Mesendoderm (in vitro differentiated cells): Measurements from ENCODE around the gene TDRD3.

Source experiments
- DNase-seq: peaks from one replicate; pipeline ENCODE4 v3.0.0; 2013
- H2AK5ac ChIP-seq: 2 replicates; pipeline ENCODE4 v1.6.1; 2013; ENCODE audit warnings: low read length, inconsistent platforms
- H2BK120ac ChIP-seq: 2 replicates; pipeline ENCODE4 v1.6.1; 2013; ENCODE audit warnings: low read depth, mild to moderate bottlenecking, low read length, moderate library complexity, mixed read lengths
- H2BK15ac ChIP-seq: replicated peaks from 2 replicates; pipeline ENCODE4 v1.6.1; 2013; ENCODE audit warnings: low read depth, mild to moderate bottlenecking, moderate library complexity
- H2BK5ac ChIP-seq: 2 replicates; pipeline ENCODE4 v1.6.1; 2013; ENCODE audit warnings: low read length, inconsistent platforms
- H3K18ac ChIP-seq: 2 replicates; pipeline ENCODE4 v1.6.1; 2013; ENCODE audit warnings: mild to moderate bottlenecking, low read length, mixed read lengths
- H3K23ac ChIP-seq: one replicate; pipeline ENCODE4 v1.6.1; 2013; ENCODE audit warnings: low read length
- H3K27ac ChIP-seq: 2 replicates; pipeline ENCODE4 v1.5.1; 2013; ENCODE audit warnings: low read depth, mild to moderate bottlenecking, inconsistent platforms, low read length, moderate library complexity
- H3K27me3 ChIP-seq: 2 replicates; pipeline ENCODE4 v1.6.1; 2013; ENCODE audit warnings: low read length, control low read depth, mild to moderate bottlenecking, inconsistent platforms; ENCODE audit not compliant: insufficient read depth, poor library complexity
- H3K36me3 ChIP-seq: 2 replicates; pipeline ENCODE4 v1.6.1; 2013; ENCODE audit warnings: low read length, inconsistent platforms; ENCODE audit not compliant: control insufficient read depth, insufficient read depth
- H3K4ac ChIP-seq: one replicate; pipeline ENCODE4 v1.6.1; 2013; ENCODE audit warnings: low read depth, mild to moderate bottlenecking, low read length, moderate library complexity
- H3K4me1 ChIP-seq: 2 replicates; pipeline ENCODE4 v1.6.1; 2013; ENCODE audit warnings: low read depth, low read length, inconsistent platforms; ENCODE audit not compliant: control insufficient read depth
- H3K4me2 ChIP-seq: 2 replicates; pipeline ENCODE4 v1.6.1; 2013; ENCODE audit warnings: low read length
- H3K4me3 ChIP-seq: 2 replicates; pipeline ENCODE4 v1.5.1; 2013; ENCODE audit warnings: mild to moderate bottlenecking, low read length
- H3K56ac ChIP-seq: one replicate; pipeline ENCODE4 v1.6.1; 2013; ENCODE audit warnings: low read length
- H3K79me1 ChIP-seq: 2 replicates; pipeline ENCODE4 v1.6.1; 2013; ENCODE audit warnings: low read length, inconsistent platforms
- H3K79me2 ChIP-seq: 2 replicates; pipeline ENCODE4 v1.6.1; 2013; ENCODE audit warnings: mild to moderate bottlenecking, low read length; ENCODE audit not compliant: control insufficient read depth, insufficient read depth
- H3K9ac ChIP-seq: 2 replicates; pipeline ENCODE4 v1.6.1; 2013; ENCODE audit warnings: low read length, inconsistent platforms
- H4K5ac ChIP-seq: one replicate; pipeline ENCODE4 v1.6.1; 2013; ENCODE audit warnings: low read length
- H4K8ac ChIP-seq: one replicate; pipeline ENCODE4 v1.6.1; 2013; ENCODE audit warnings: low read depth, mild to moderate bottlenecking, control low read depth, low read length, moderate library complexity
- WGBS: extraction: QIAGEN DNeasy Blood & Tissue Kit; methylation state at CpG from one replicate; pipeline ENCODE4 v1.1.7; 2013; ENCODE audit warnings: low lambda C conversion rate, missing lambda C conversion rate; ENCODE audit not compliant: insufficient coverage; ENCODE audit errors: extremely low coverage; 5-methylcytosine and 5-hydroxymethylcytosine counted together

Gene TDRD3

DNA sequence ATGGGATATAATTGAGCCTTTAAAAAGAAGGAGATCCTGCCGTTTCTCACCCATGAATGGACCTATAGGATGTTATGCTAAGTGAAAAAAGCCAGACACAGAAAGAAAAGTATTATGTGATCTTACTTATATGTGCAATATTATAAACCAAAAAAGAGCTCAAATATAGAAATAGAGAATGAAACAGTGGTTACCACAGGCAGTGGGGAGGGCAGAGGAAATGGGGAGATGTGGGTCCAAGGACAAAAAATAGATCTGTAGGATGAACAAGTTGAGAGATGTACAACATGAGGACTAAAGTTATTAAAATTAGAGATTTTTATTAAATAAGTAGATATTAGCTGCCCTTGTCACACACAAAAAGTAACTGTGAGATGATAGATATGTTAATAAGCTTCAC lies 29.1 kb downstream of the TDRD3 start:
- H3K18ac ChIP-seq, result no peak overlapping the region
- H3K9ac ChIP-seq, result no peak overlapping the region
- no peak overlapping the region for H2BK15ac ChIP-seq
- no peak overlapping the region for H3K27ac ChIP-seq
- no peak overlapping the region for H2BK5ac ChIP-seq
- H3K4me1 ChIP-seq, result no peaks in the 10 kb centered on the region
- H3K27me3 ChIP-seq, result no peaks in the 10 kb centered on the region
- H3K4ac ChIP-seq, result no peak overlapping the region
- no peaks in the 10 kb centered on the region for H3K79me2 ChIP-seq
- H2BK120ac ChIP-seq, result no peak overlapping the region
- no peak overlapping the region for H4K5ac ChIP-seq
- no peak overlapping the region for H3K4me3 ChIP-seq
- no peak overlapping the region for H2AK5ac ChIP-seq
- no peak for DNase-seq
- no peaks in the 10 kb centered on the region for H3K79me1 ChIP-seq
- no peak overlapping the region for H4K8ac ChIP-seq
- no peaks in the 10 kb centered on the region for H3K36me3 ChIP-seq
- no peak overlapping the region for H3K23ac ChIP-seq
- no CpG with 5 or more reads among the region's 1 CpG for WGBS
- H3K4me2 ChIP-seq, result no peak overlapping the region
- H3K56ac ChIP-seq, result no peak overlapping the region

DNA sequence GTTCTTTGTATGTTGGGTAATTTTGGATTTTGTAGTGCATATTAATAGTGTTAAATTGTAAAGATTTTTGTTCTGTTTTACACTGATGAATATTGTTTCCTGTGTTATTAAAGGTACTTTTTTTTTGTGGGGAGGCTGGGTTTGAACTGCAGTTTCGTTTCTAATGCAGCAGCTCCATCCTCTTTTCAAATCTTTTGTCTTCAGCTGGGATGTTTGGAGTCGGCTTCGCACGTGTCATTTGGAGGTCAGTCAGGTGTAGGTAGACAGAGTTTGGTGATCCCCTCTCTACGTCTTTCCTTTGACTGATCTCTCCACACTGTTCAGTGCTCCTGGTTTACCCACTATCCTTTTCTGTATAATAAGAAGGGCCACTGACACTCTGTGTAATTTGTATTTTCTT lies 30.3 kb downstream of the TDRD3 start:
- Histone ChIP-seq H3K18ac (no peak overlapping the region), H3K36me3 (no peaks in the 10 kb centered on the region), H3K27ac (no peak overlapping the region), H3K4me3 (no peak overlapping the region), H3K27me3 (no peaks in the 10 kb centered on the region), H2BK120ac (no peak overlapping the region), H4K5ac (no peak overlapping the region), H3K23ac (no peak overlapping the region), H3K79me1 (no peaks in the 10 kb centered on the region), H2BK15ac (no peak overlapping the region), H2BK5ac (no peak overlapping the region), H3K4me1 (no peaks in the 10 kb centered on the region), H3K9ac (no peak overlapping the region), H3K79me2 (no peaks in the 10 kb centered on the region), H2AK5ac (no peak overlapping the region), H3K4me2 (no peak overlapping the region), H4K8ac (no peak overlapping the region), H3K56ac (no peak overlapping the region), H3K4ac (no peak overlapping the region)
- DNase-seq, result no peak
- WGBS, result no CpG with 5 or more reads among the region's 5 CpGs

DNA sequence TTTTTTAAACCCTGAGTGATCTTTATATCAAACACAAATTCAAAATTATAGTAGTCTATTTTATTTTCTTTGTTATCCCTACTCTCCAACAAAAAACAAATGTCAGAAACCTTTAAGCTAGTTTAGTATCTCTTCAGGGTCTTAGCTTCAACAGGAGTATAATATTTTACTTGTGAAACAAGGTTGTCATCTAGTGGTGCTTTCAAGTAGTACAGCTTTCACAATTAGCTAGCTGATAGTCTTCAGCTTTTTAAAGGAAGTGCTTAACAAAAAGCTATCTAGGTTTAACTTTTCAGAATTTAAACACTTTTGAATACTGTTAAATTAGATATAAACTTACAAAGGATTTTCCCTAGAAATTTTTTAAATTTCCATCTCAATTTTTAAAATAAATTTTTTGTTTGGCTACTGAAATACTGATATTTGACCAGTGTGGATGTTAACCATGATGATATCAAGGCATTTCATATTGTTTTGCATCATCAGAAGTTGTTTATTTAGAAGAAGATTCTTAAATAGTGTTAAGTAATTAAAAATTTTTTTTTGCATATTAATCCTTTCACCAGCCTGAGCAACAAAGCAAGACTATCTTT lies 34.2 kb downstream of the TDRD3 start:
- H3K56ac ChIP-seq, result no peak overlapping the region
- no peak overlapping the region for H3K23ac ChIP-seq
- H3K4me2 ChIP-seq, result no peak overlapping the region
- no peaks in the 10 kb centered on the region for H3K27me3 ChIP-seq
- no peak overlapping the region for H3K27ac ChIP-seq
- no peaks in the 10 kb centered on the region for H3K4me1 ChIP-seq
- DNase-seq, result peak; percentile 73
- no peak overlapping the region for H4K5ac ChIP-seq
- no peak overlapping the region for H2AK5ac ChIP-seq
- no peak overlapping the region for H3K18ac ChIP-seq
- H3K9ac ChIP-seq, result no peak overlapping the region
- H3K79me1 ChIP-seq, result no peaks in the 10 kb centered on the region
- H3K4ac ChIP-seq, result no peak overlapping the region
- H2BK15ac ChIP-seq, result no peak overlapping the region
- H3K36me3 ChIP-seq, result no peaks in the 10 kb centered on the region
- H2BK120ac ChIP-seq, result no peak overlapping the region
- H3K4me3 ChIP-seq, result no peak overlapping the region
- no peak overlapping the region for H2BK5ac ChIP-seq
- H3K79me2 ChIP-seq, result no peaks in the 10 kb centered on the region
- H4K8ac ChIP-seq, result no peak overlapping the region

DNA sequence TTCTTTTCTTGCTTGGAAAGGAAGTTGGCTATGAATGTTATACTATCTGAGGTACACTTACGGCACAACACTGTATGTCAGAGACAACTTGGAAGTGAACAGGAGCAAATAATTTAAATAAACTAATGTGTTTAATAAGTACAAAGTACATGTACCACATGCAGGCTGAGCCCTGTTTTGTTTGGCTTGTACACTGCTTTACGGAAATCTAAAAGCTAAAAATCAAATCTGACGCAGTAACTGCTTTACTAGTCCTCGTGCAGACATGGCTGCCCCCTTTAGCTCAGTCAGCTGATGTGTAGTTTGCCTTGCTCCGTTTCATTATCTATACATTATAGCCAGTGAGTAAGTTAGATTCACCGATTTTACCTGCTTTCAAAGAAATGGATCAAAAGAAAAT lies 36.5 kb downstream of the TDRD3 start:
- no peaks in the 10 kb centered on the region for H3K4me1 ChIP-seq
- no peak overlapping the region for H3K23ac ChIP-seq
- no peak for DNase-seq
- no peak overlapping the region for H3K4me2 ChIP-seq
- no peak overlapping the region for H3K18ac ChIP-seq
- no peak overlapping the region for H3K4ac ChIP-seq
- no peak overlapping the region for H3K27ac ChIP-seq
- no peaks in the 10 kb centered on the region for H3K36me3 ChIP-seq
- no peak overlapping the region for H2AK5ac ChIP-seq
- no peaks in the 10 kb centered on the region for H3K79me2 ChIP-seq
- H3K27me3 ChIP-seq, result no peaks in the 10 kb centered on the region
- H3K79me1 ChIP-seq, result no peaks in the 10 kb centered on the region
- no peak overlapping the region for H3K56ac ChIP-seq
- no peak overlapping the region for H2BK120ac ChIP-seq
- no peak overlapping the region for H3K9ac ChIP-seq
- no CpG with 5 or more reads among the region's 6 CpGs for WGBS
- peak overlapping the region; percentile 5 for H4K8ac ChIP-seq
- H2BK5ac ChIP-seq, result no peak overlapping the region
- no peak overlapping the region for H4K5ac ChIP-seq
- no peak overlapping the region for H3K4me3 ChIP-seq
- no peak overlapping the region for H2BK15ac ChIP-seq

DNA sequence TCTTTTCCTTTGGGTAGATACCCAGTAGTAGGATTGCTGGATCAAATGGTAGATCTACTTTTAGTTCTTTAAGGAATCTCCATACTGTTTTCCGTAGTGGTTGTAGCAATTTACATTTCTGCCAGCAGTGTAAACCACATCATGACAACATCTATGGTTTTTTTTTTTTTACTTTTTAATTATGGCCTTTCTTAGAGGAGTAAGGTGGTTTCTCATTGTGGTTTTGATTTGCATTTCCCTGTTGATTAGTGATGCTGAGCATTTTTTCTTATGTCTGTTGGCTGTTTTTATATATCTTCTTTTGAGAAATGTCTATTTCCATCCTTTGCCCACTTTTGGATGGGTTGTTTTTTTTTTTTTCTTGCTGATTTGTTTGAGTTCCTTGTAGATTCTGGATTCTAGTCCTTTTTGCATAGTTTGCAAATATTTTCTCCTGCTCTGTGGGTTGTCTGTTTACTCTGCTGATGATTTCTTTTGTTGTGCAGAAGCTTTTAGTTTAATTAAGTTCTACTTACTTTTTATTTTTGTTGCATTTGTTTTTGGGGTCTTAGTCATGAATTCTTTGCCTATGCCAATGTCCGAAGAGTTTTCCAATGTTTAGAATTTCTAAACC lies 38.8 kb downstream of the TDRD3 start:
- no peak overlapping the region for H3K18ac ChIP-seq
- no peak overlapping the region for H2AK5ac ChIP-seq
- no peak overlapping the region for H2BK5ac ChIP-seq
- no peaks in the 10 kb centered on the region for H3K79me1 ChIP-seq
- no peaks in the 10 kb centered on the region for H3K79me2 ChIP-seq
- no peak overlapping the region for H3K23ac ChIP-seq
- no peak overlapping the region for H3K4me3 ChIP-seq
- no peaks in the 10 kb centered on the region for H3K36me3 ChIP-seq
- DNase-seq, result no peak
- no peaks in the 10 kb centered on the region for H3K27me3 ChIP-seq
- H2BK120ac ChIP-seq, result no peak overlapping the region
- no peak overlapping the region for H2BK15ac ChIP-seq
- H3K4ac ChIP-seq, result no peak overlapping the region
- H4K8ac ChIP-seq, result no peak overlapping the region
- H3K9ac ChIP-seq, result no peak overlapping the region
- no peak overlapping the region for H4K5ac ChIP-seq
- no peak overlapping the region for H3K4me2 ChIP-seq
- H3K56ac ChIP-seq, result no peak overlapping the region
- no peaks in the 10 kb centered on the region for H3K4me1 ChIP-seq
- no CpG with 5 or more reads among the region's 2 CpGs for WGBS
- H3K27ac ChIP-seq, result no peak overlapping the region

DNA sequence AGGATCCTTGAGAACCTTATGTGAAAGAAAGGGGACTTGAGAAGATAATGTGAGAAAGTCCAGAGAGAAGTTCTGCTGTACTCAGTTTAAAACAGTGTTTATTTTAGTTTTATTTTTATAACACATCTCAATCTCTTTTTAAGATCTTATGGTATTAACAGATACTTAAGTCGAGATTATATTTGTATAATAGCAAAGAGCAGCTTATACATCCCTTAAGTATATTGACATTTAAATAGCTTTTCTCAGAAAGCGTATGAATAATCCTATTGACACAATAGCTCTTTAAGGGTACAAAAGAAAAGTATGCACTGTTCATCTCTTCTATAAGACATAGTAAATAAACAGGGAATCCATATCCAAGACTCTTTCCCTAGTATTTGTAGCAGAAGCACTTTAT lies 42.2 kb downstream of the TDRD3 start:
- H3K27ac ChIP-seq, result no peak overlapping the region
- H2BK15ac ChIP-seq, result no peak overlapping the region
- H3K36me3 ChIP-seq, result no peaks in the 10 kb centered on the region
- no peak overlapping the region for H2BK5ac ChIP-seq
- no peak overlapping the region for H3K4me2 ChIP-seq
- H3K4me1 ChIP-seq, result no peaks in the 10 kb centered on the region
- H3K79me1 ChIP-seq, result no peaks in the 10 kb centered on the region
- H4K8ac ChIP-seq, result no peak overlapping the region
- no peak overlapping the region for H4K5ac ChIP-seq
- no peak for DNase-seq
- H3K4ac ChIP-seq, result no peak overlapping the region
- no peak overlapping the region for H2BK120ac ChIP-seq
- H3K4me3 ChIP-seq, result no peak overlapping the region
- H3K27me3 ChIP-seq, result no peaks in the 10 kb centered on the region
- H3K79me2 ChIP-seq, result no peaks in the 10 kb centered on the region
- no peak overlapping the region for H3K9ac ChIP-seq
- no peak overlapping the region for H2AK5ac ChIP-seq
- no CpG with 5 or more reads among the region's 2 CpGs for WGBS
- no peak overlapping the region for H3K23ac ChIP-seq
- no peak overlapping the region for H3K18ac ChIP-seq
- H3K56ac ChIP-seq, result no peak overlapping the region
